Posterior vena cava (tissue), 2 donors: ENCODE measurements around the gene CREB3L4. TPM values are rescaled to one million over a fixed set of nuclear protein-coding genes. Genes with fewer than 3 reads are reported as not detected.
A peak's percentile ranks its signal among the peaks of the same experiment; 100 is the strongest.

Experiments
- DNase-seq: peaks from one replicate; pipeline ENCODE4 v3.0.0-alpha.2; 2020; ENCODE audit warnings: low spot score
- intact Hi-C, 2 donors: fragments of 100-400 bp; cut with DNase I; formaldehyde crosslinking; loops; one replicate each; pipeline versions ENCODE4 v1.14.1 to v1.14.2; 2022 to 2023
- total RNA-seq, 2 donors: library from RNA; stranded (reverse); fragmentation: NEBNext Ultra II Directional; extraction: Animal tissue kit (Norgen Biotek cat#: 25700); gene quantifications; one replicate each; pipeline ENCODE4 v1.2.1, GENCODE V29; 2021
- donor health status: DM: yes; HTN: yes; CAD: no.
- donor health status: DM: yes; HTN: yes; CAD: no.

Gene CREB3L4
- total RNA-seq, 2 donors from 2014 or later = 3.2 to 5.3 TPM

DNA sequence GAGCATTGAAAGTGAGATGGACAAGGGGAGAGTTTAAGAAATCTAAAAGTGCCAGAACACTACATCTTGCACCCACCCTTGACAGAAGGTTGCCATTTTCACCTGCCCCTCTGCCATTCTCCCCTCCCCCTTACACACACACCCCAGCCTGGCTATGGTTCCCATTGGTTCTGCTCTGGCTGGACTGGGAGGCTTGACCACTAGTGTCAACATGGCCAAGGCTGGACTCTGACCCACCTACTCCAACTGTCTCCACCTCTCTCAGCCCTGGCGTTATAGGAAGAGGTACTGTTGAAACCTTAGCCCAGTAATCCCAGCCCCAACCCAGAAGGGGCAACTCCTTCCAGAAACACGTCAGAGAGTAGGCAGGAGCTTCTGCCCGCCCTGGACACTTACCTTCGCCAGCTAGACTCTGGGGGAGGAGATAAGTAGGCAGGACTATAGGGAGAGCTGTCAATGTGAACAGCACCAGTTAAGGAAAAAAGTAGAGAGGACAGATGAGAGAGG is 13.8 kb upstream of the CREB3L4 start:
- DNase-seq = no peak
- intact Hi-C loops = no loop called here

DNA sequence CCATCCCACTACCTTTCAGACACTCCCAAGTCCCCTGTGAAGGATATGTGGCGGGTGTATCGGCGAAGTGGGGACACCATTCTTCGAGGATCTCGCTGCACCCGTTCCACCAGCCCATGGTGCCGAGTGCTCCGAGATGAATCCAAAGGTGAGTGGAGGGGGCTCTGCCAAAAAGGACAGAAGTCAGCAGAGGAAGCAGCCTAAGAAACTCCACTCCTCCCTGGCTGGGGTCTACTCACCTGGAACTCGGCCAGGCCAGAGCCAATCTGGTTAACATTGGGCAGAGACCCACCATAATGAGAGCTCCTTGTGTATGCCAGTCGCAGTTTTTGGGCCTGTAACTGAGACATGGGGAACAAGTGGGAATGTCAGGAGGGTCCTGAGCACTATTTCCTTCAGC is 12.9 kb upstream of the CREB3L4 start:
- no peak for DNase-seq
- intact Hi-C loops = no loop called here

DNA sequence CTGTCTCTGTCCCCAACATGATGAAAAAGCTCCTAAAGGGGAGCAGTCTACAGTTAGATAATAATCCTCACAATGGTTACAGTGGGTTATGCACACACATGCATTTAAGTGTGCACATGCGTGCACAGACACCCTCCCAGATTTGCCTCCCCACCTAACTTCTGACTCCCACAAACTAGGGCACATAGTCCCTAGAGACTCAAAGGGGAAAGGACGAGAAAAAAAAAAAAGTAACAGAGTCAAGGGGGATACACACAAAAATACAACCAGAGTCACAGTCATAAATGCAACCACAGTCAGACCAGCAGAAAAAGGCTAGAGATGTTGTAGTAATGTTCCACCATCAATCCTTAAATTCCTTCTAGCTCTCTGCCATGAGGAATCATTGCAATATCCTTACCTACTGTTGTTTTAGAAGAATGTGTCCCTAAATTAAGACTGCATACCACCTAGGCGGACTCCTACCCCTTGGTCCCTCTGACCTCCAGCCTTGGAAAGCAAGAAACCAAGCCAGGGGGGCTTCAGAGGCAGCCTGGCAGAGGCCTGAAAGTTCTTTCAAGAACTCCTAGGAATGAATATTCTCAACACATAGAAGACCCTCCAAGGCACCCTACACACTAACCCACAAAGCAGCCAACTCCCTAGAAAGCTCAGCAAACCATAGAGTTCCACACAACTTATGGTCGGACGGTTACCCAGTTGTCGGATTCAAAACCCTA is 10.5 kb upstream of the CREB3L4 start:
- DNase-seq = no peak
- intact Hi-C loops = no loop called here

DNA sequence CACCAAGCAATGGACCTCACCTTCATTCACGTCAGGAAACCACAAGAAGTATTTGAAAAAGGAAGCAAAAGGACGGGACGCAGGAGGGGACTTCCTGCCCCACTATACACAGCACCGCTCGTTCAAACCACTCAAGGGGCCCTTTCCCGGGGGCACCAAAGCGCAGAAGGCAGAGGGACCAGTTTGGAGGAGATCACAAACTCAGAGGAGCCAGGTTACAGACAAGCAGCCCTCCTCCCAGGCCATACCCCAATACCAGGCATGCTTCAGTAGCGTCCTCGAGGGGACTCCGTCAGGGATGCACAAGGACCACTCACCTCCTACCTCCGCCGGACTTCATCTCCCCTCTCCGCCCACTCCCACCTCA is 10.0 kb upstream of the CREB3L4 start:
- DNase-seq = no peak
- intact Hi-C loops = no loop called here

DNA sequence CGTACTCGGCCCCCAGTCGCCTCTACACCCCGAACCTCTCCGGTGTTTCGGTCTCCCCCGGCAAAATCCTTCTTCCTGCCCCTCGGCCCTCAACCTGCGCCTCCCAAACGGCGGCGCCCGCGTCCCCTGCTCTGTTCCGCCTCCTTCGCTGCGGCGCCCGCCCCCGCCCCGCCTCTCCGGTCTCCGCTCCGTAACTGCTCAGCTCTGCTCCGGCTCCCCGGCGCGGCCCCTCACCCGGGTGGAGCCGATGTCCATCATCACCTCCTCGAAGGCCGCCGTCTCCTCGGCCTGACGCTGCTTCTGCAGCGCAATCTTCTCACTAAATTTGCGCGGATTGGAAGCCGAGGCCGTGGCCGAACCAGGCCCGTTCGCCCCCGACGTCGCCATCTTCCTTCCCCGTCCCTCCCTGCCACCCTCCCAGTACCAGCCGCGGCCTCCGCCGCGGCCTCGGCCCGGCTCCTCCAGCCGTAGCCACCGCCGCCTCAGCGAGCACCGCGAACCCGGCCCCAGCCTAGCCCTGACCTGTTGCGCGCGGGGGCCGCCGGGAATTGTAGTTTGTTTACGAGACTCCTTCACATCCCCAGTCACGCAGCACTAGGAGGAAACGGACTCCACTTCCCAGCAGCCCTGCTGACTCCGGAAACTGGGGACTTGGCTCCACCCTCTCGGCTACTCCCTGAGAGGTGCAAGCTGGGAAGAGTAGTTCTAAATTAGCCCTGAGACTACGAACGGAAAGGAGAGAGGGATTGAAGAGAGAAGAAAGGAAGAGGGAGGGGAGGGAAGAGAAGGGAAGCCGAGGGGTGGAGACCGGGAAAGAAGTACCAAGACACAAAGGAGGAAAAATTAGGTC is 9.4 kb upstream of the CREB3L4 start, which contains the start of gene CRTC2:
TSS of gene CRTC2 (minus strand) at position 502 of the 850 bp plus-strand sequence. CDS start at position 387, 115 bp downstream.
- DNase-seq = peak; percentile 100
- intact Hi-C loops = no loop called here

DNA sequence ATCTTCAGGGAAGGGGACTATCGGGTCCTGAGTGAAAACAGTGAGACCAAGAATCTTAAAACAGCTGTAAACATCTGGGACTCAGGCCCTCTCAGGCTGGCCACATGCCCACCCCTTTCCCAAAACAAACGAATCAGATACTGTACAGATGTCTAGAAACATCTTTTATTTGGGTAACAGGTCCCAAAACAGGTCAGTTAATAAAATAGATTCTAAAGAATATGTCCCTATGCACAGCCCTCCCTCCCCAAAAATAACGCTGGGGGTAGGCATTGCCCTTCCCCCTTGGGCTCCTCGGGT is 8.8 kb upstream of the CREB3L4 start:
- no peak for DNase-seq
- intact Hi-C loops = no loop called here

DNA sequence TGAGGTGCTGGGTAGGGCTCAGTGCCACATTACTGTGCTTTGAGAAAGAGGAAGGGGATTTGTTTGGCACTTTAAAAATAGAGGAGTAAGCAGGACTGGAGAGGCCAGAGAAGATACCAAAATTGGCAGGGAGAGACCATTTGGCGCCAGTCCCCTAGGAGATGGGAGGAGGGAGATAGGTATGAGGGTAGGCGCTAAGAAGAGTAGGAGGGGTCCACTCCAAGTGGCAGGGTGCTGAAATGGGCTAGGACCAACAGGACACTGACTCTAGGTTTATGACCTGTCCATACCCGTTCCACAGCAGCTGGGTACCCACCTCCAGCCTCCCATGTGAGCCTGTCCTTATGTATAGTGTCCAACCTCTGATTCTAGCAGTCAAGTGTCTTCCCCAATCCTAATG is 8.2 kb upstream of the CREB3L4 start:
- intact Hi-C loops = no loop called here
- no peak for DNase-seq

DNA sequence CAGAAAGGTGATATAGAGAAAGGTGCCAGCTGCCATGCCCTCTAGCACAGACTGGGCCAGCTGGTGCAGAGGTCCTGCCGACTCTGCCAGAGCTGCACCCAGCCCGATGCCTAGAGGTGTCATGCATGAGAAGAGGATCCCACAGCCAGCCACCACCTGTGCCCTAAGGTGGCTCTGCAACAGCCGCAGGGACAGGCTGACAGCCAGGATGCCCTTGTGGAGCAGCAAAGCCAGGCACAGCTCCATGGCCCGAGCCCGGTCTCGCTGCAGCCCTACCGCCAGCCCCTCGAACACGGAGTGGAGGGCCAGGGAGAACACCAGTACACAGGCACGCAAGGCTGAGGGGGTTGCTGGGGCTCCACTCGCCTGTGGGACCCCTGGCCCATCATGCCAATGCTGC is 7.5 kb upstream of the CREB3L4 start:
- no peak for DNase-seq
- intact Hi-C loops = no loop called here

DNA sequence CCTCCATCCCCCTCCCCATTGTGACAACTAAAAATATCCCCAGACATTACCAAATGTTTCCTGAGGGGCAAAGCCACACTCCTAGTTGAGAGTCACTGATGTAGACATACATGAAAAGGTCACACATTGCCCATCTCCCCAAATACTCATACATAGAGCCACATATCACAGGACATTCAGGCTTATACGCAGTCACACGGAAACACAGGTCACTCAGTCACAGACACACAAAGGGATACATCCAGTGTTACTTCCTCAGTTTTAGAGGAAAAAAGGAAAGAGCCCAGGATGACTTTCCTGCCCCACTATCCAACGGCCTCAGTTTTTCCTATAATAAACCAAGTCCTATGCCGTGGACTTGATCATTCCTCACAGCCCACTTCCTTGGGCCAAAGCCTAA is 6.3 kb upstream of the CREB3L4 start:
- no peak for DNase-seq
- intact Hi-C loops = no loop called here

DNA sequence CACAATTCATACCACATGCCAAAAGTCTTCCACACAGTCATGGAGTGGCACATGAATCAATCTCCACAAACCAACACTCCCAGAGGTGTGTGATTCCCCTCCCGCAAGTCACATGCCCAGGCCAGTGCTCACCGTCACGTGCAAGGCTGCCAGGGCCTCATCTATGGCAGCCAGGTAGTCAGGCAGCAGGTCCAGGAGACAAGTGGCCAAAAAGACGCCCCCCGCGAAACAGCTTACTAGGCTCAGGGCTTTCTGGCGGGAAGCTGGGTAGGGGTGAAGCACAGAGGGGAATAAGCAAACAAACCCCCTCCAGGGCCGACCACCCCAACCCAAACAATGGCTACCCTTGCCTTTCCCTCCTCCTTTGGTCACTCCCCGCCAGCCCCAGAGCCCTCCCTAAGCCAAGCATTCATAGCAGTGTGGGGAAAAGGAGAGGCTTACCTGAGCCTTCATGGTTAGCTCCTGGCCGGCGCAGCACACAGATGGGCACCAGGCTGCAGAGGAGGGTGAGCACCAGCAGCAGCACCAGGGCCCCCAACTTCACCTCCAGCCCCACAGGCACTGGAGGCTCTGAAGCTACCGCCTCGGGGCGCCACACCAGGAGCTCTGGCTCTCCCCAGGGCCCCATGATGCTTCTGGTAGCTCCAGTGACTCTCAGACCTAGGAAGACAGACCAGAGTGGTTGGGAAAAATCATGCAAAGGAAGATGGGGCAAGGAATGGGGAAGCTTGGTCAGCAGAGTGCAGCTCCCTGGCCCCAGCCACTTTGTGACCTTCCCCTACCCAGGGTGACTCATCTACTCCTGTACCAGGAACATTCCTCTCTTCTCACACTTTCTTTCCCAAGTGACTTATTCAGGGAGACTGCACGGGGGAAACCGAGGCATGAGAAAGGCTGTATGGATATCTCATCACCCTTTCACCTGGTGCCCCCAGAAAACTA is 5.3 kb upstream of the CREB3L4 start:
- intact Hi-C loops = no loop called here
- no peak for DNase-seq

DNA sequence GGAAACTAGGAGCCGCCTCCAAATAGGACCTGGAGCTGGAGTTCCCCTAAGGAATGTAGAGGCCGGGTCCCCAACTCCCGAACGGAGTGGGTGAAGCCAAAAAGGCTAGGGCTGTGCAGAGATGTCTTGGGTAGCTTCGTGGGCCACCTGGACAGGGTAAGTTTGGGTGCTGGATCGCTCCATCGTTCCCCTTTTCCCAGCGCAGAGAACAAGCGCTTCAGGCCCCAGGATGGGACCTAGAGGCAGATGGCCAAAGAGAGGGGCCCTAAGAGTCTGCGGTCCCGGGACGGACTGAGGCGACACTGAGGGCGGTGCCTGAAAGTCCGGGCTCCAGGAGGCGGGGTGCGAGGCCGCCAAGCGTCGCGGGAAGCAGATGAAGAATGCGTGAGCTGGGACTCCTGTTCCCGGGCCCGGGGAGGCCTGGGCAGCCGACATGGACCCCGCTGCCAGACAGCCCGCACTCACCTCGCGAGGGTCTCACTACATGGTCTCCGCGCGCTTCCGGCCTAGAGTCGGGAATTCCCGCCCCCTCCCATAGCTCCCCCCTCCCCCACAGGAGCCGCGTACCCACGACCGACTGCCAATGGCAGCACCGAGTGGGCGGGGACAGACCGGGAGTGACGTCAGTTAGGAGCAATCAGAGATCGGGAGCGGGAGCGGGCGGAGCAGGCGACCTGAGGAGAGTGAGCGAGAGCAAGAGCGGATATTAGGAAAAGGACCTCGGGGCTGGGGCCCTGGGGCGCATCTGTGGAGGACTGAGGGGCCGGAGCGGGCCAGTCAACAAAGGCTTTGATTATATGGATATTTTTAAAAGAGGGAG is 4.5 kb upstream of the CREB3L4 start, which contains the start of gene SLC39A1:
TSS of gene SLC39A1 (minus strand) at position 508 of the 820 bp plus-strand sequence. CDS start 822 bp downstream, outside the sequence.
- intact Hi-C loops = no loop called here

DNA sequence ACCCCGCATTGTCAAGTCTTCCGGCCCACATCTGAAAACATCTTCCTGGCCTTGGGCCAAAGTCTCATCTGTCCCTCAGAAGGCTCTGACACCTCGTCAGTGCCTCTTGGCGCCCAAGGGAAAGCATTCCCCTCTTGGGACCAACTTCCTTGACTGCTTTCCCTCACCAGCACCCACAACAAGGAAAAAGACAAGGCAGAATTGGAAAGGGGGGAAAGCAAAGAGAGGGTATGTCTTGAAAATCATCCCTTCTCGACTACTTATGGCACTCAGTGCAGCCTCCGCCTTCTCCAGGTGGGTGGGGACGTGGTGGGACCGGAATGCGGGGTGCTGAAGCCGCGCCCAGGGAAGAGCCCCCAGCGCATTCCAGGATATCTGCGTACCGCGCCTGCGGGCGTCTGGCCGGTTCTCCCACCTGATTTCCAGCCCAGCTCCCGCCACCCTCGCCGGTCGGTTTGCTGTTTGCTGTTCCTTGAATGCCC is 3.8 kb upstream of the CREB3L4 start:
- peak; percentile 85 for DNase-seq
- intact Hi-C loops = no loop called here

More for the DNA sequence above, 4.5 kb upstream of the CREB3L4 start, which contains the start of gene SLC39A1:
- peak; percentile 99 for DNase-seq

DNA sequence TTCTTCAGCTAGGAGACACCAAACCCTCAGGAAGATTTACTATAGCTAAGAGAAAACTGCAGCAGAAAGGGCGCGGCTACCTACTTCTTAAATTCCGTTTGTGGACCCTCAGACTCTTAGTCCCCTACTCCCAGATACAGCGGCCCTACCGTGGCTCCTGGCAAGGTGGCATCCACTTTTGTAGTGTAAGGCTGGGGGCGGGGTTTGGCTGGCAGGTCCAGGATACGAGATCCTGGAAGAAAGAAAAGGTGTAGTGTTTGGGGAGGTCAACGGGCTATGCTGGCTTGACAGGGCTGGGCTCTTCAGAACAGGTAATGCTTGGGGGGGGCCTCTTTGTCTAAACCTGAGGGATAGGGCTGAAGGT is 280 bp downstream of the CREB3L4 start:
- intact Hi-C loops = no loop called here

DNA sequence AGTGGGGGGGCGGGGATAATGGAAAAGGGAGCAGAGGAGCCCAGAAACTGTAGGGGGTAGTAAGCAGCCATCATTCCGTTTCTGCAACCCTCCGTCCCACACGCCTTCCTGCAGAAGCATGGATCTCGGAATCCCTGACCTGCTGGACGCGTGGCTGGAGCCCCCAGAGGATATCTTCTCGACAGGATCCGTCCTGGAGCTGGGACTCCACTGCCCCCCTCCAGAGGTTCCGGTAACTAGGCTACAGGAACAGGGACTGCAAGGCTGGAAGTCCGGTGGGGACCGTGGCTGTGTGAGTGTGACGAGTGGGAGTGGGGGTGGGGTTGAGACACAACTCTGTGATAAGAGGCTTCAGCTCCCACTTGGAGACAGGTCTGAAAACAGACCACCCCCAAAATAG is 706 bp downstream of the CREB3L4 start:
- DNase-seq = peak; percentile 74
- intact Hi-C loops = no loop called here

More for the DNA sequence above, 280 bp downstream of the CREB3L4 start:
- DNase-seq = peak; percentile 75

DNA sequence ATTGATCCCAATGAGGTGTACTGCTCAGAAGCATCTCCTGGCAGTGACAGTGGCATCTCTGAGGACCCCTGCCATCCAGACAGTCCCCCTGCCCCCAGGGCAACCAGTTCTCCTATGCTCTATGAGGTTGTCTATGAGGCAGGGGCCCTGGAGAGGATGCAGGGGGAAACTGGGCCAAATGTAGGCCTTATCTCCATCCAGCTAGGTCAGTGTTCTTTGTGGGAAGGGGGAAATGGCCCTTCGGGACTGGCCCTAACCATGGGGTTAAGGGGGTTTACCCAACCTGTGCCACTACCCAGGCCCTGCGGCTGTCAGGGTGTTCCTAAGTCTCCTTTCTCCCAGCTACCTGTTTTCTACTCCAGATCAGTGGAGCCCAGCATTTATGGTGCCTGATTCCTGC is 1.3 kb downstream of the CREB3L4 start:
- intact Hi-C loops = no loop called here
- DNase-seq = peak; percentile 35

DNA sequence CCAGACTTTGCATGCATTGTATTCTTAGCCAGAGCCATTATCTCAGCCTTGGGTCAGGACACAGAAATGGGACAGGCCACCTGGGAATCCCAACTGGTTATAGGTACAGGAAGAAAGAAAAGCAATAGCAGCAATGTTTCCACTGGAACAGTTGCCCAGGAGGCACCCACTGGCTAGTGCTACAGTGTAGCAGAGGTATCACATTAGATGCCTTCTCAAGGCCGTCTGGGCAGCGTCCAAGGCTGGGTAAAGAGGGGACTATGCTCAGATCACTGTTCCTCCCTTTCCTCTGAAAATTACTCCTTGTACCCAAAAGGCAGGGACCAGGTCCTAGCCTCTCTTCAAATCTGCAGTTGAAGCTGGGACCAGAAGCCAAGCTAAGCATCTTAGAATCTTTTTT is 2.6 kb downstream of the CREB3L4 start:
- DNase-seq = peak; percentile 18
- intact Hi-C loops = no loop called here

DNA sequence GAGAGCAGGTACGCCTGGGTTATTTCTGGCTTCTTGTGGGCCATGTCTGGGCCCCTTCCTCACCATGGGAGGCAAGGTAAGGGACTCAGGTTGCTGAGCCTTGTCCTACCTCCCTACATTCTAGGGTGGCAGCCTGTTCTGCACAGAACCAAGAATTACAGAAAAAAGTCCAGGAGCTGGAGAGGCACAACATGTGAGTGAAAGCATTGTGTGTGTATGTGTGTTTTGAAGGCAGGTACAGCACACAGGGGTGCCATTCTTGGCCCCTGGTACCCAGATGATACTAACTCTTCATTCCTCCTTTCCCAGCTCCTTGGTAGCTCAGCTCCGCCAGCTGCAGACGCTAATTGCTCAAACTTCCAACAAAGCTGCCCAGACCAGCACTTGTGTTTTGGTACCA is 5.4 kb downstream of the CREB3L4 start:
- no peak for DNase-seq
- intact Hi-C loops = no loop called here

DNA sequence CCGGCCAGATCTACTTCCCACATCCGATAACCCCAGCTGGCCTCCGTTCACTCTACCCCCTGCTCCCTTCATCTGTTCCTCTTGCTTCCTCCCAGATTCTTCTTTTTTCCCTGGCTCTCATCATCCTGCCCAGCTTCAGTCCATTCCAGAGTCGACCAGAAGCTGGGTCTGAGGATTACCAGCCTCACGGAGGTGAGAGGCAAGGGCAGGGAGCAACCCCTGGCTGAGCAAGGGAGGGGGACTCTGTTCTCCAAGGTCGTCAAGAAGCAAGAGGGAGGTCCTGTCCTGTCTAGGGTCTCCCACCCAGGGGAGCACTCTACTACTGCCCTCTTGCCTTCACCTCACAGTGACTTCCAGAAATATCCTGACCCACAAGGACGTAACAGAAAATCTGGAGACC is 5.8 kb downstream of the CREB3L4 start:
- intact Hi-C loops = no loop called here
- no peak for DNase-seq
